ENCODE data around the gene PSME2.

PSME2 gene

GRCh38 chr14:24132976-24133375 is 13.4 kb downstream of the PSME2 start:
- Histone ChIP-seq H3K27me3 (ENCODE audit: insufficient read depth, poor library complexity, severe bottlenecking) (no peaks in the 10 kb centered on the region), H3K4me3 (replicated peaks; ENCODE audit: insufficient read depth, low read length) (no peak overlapping the region), H3K27ac (replicated peaks) (no peak overlapping the region)
- TF ChIP-seq SPI1 (IDR thresholded peaks at IDR 0.05; ENCODE audit: borderline replicate concordance, low read depth) (no peak), POLR2AphosphoS5 (IDR thresholded peaks at IDR 0.05; ENCODE audit: low read depth) (no peak)
- no peak for DNase-seq (ENCODE audit: low read depth in 1 of 2, low spot score in 1 of 2)

GRCh38 chr14:24132061-24132685 is 14.2 kb downstream of the PSME2 start:
- Histone ChIP-seq H3K27me3 (ENCODE audit: insufficient read depth, poor library complexity, severe bottlenecking) (no peaks in the 10 kb centered on the region), H3K27ac (replicated peaks) (no peak overlapping the region), H3K4me3 (replicated peaks; ENCODE audit: insufficient read depth, low read length) (no peak overlapping the region)
- TF ChIP-seq, protein P1, sequence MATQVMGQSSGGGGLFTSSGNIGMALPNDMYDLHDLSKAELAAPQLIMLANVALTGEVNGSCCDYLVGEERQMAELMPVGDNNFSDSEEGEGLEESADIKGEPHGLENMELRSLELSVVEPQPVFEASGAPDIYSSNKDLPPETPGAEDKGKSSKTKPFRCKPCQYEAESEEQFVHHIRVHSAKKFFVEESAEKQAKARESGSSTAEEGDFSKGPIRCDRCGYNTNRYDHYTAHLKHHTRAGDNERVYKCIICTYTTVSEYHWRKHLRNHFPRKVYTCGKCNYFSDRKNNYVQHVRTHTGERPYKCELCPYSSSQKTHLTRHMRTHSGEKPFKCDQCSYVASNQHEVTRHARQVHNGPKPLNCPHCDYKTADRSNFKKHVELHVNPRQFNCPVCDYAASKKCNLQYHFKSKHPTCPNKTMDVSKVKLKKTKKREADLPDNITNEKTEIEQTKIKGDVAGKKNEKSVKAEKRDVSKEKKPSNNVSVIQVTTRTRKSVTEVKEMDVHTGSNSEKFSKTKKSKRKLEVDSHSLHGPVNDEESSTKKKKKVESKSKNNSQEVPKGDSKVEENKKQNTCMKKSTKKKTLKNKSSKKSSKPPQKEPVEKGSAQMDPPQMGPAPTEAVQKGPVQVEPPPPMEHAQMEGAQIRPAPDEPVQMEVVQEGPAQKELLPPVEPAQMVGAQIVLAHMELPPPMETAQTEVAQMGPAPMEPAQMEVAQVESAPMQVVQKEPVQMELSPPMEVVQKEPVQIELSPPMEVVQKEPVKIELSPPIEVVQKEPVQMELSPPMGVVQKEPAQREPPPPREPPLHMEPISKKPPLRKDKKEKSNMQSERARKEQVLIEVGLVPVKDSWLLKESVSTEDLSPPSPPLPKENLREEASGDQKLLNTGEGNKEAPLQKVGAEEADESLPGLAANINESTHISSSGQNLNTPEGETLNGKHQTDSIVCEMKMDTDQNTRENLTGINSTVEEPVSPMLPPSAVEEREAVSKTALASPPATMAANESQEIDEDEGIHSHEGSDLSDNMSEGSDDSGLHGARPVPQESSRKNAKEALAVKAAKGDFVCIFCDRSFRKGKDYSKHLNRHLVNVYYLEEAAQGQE (IDR thresholded peaks at IDR 0.05; ENCODE audit: insufficient replicate concordance, low read depth), result no peak
- TF ChIP-seq POLR2AphosphoS5 (IDR thresholded peaks at IDR 0.05; ENCODE audit: low read depth) (no peak), GABPA (IDR thresholded peaks at IDR 0.05; ENCODE audit: low read depth) (no peak), SPI1 (IDR thresholded peaks at IDR 0.05; ENCODE audit: borderline replicate concordance, low read depth) (no peak)
- TF ChIP-seq, protein P2, sequence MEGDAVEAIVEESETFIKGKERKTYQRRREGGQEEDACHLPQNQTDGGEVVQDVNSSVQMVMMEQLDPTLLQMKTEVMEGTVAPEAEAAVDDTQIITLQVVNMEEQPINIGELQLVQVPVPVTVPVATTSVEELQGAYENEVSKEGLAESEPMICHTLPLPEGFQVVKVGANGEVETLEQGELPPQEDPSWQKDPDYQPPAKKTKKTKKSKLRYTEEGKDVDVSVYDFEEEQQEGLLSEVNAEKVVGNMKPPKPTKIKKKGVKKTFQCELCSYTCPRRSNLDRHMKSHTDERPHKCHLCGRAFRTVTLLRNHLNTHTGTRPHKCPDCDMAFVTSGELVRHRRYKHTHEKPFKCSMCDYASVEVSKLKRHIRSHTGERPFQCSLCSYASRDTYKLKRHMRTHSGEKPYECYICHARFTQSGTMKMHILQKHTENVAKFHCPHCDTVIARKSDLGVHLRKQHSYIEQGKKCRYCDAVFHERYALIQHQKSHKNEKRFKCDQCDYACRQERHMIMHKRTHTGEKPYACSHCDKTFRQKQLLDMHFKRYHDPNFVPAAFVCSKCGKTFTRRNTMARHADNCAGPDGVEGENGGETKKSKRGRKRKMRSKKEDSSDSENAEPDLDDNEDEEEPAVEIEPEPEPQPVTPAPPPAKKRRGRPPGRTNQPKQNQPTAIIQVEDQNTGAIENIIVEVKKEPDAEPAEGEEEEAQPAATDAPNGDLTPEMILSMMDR (IDR thresholded peaks at IDR 0.05; ENCODE audit: insufficient read depth, low read length), result no peak
- DNase-seq (ENCODE audit: low read depth in 1 of 2, low spot score in 1 of 2), result no peak

- no peak overlapping the region for H3K27ac ChIP-seq (replicated peaks)
- no peak for TF ChIP-seq SPI1 (IDR thresholded peaks at IDR 0.05; ENCODE audit: borderline replicate concordance, low read depth)
- no peak for TF ChIP-seq GABPA (IDR thresholded peaks at IDR 0.05; ENCODE audit: low read depth)
- TF ChIP-seq, protein P1 (IDR thresholded peaks at IDR 0.05; ENCODE audit: insufficient replicate concordance, low read depth), result no peak
- H3K4me3 ChIP-seq (replicated peaks; ENCODE audit: insufficient read depth, low read length), result no peak overlapping the region
- DNase-seq (ENCODE audit: low read depth in 1 of 2, low spot score in 1 of 2), result no peak
- no peaks in the 10 kb centered on the region for H3K27me3 ChIP-seq (ENCODE audit: insufficient read depth, poor library complexity, severe bottlenecking)
Measured at GRCh38 chr14:24131549-24131966, 14.9 kb downstream of the PSME2 start.

DNA sequence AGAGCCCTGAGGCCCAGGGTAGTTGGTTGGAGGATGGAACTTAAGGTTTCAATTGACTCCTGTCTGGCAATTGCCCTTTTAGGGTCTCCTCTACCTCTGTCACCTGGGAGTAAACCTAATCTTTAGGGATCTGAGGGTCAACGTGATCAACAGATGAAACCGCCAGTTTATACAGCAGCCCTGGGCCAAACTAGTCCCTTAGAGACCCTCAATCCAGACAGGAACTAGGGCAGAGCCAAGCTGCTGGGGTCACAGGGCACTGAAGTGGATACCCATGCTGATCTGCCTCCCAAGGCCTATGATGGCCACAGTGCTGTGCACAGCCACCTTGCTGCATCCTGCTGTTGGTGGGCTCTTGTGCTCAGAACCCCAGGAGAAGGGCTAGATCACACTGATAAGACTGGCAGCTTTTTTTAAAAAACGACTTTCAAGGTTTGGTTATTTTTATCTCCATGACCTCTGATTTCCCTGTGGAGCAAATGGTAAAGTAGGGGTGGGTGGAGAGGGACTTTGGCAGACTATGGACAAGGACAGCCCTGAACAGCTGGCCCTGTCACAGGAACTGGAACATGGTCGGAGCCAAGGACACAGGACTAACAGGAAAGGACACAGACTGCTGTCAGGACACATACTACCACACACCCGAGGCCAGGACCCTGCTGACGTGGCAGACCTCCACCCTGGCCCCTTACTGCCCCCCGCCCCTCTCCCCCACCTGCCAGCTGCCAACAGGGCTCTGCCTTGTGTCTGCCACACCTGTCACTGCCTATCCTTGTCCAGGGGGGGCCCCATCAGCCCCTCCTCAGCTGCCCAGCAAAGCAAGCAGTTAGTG is 15.5 kb downstream of the PSME2 start:
- no peak overlapping the region for H3K27ac ChIP-seq (replicated peaks)
- no peak overlapping the region for H3K4me3 ChIP-seq (replicated peaks; ENCODE audit: insufficient read depth, low read length)
- H3K27me3 ChIP-seq (ENCODE audit: insufficient read depth, poor library complexity, severe bottlenecking), result no peaks in the 10 kb centered on the region
- TF ChIP-seq, protein P2 (IDR thresholded peaks at IDR 0.05; ENCODE audit: insufficient read depth, low read length), result no peak
- TF ChIP-seq GABPA (IDR thresholded peaks at IDR 0.05; ENCODE audit: low read depth), result no peak
- TF ChIP-seq, protein P1 (IDR thresholded peaks at IDR 0.05; ENCODE audit: insufficient replicate concordance, low read depth), result no peak
- no peak for TF ChIP-seq SPI1 (IDR thresholded peaks at IDR 0.05; ENCODE audit: borderline replicate concordance, low read depth)
- TF ChIP-seq POLR2AphosphoS5 (IDR thresholded peaks at IDR 0.05; ENCODE audit: low read depth), result no peak
- DNase-seq (ENCODE audit: low read depth in 1 of 2, low spot score in 1 of 2), result no peak
